Chondrocyte (in vitro differentiated cells): ENCODE measurements around the gene SLAMF9. TPM values are rescaled to one million over a fixed set of nuclear protein-coding genes. Genes with fewer than 3 reads are reported as not detected.

Source experiments
- DNase-seq: peaks from one replicate; pipeline ENCODE4 v3.0.0; 2021; ENCODE audit warnings: mixed read lengths, low spot score
- H3K27ac Mint-ChIP-seq: one replicate; pipeline ENCODE4 v1.8.0; 2021; ENCODE audit warnings: mild to moderate bottlenecking, moderate library complexity, mixed read lengths; ENCODE audit not compliant: unreplicated experiment
- H3K27me3 Mint-ChIP-seq: 2 replicates; pipeline ENCODE4 v1.8.0; 2021; ENCODE audit warnings: low read depth, mixed read lengths
- H3K36me3 Mint-ChIP-seq: 2 replicates; pipeline ENCODE4 v1.8.0; 2021; ENCODE audit warnings: low read depth, mixed read lengths
- H3K4me1 Mint-ChIP-seq: 2 replicates; pipeline ENCODE4 v1.8.0; 2021; ENCODE audit warnings: low read depth, mild to moderate bottlenecking, mixed read lengths
- H3K4me3 Mint-ChIP-seq: one replicate; pipeline ENCODE4 v1.8.0; 2021; ENCODE audit warnings: mild to moderate bottlenecking, moderate library complexity, mixed read lengths; ENCODE audit not compliant: unreplicated experiment
- H3K9me3 Mint-ChIP-seq: 2 replicates; pipeline ENCODE4 v1.8.0; 2021; ENCODE audit warnings: low read depth, mixed read lengths
- total RNA-seq: library from RNA; stranded (reverse); gene quantifications from 3 replicates; pipeline ENCODE4 v1.2.1, GENCODE V29; 2021
- TF ChIP-seq, protein P1 (sequence below): fragments of 200-600 bp; sonication (generic); IDR thresholded peaks from 2 replicates; pipeline ENCODE4 v1.5.0; 2021; ENCODE audit warnings: antibody characterized with exemption, mild to moderate bottlenecking, moderate library complexity

The SLAMF9 gene
- total RNA-seq, 1 donor from 2014 or later: not detected

DNA sequence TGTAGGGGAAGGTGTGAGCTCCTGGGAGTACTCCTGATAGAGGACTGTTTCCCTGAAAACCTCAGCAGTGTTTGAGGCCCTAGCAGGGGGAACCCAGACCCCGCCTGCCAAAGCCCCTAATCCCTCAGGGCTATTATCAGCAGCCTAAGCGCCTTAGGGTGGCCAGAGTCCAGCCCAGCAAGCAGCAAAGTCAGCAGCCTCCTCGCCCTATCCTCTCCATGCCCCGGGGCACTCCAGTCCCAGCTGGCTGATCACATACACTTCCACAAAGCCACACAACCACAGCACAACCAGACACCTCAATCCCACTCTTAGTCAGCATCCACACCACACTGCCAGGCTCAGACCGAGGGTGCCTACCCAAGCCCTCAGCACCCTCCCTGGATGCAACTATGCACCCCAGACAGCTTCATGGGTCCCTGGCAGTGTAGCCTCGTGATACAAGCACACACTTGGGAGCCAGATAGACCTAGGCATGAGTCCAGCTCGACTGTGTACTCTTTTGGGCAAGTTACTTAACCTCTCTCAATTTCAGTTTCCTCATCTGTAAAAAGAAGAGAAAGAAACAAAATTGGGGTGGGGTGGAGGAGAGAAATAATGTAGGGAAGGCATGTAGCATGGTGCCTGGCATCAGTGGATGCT lies 15.7 kb downstream of the SLAMF9 start:
- H3K4me1 Mint-ChIP-seq: no peaks in the 10 kb centered on the region
- peaks cover 33% of the 10 kb centered on the region for H3K27me3 Mint-ChIP-seq

DNA sequence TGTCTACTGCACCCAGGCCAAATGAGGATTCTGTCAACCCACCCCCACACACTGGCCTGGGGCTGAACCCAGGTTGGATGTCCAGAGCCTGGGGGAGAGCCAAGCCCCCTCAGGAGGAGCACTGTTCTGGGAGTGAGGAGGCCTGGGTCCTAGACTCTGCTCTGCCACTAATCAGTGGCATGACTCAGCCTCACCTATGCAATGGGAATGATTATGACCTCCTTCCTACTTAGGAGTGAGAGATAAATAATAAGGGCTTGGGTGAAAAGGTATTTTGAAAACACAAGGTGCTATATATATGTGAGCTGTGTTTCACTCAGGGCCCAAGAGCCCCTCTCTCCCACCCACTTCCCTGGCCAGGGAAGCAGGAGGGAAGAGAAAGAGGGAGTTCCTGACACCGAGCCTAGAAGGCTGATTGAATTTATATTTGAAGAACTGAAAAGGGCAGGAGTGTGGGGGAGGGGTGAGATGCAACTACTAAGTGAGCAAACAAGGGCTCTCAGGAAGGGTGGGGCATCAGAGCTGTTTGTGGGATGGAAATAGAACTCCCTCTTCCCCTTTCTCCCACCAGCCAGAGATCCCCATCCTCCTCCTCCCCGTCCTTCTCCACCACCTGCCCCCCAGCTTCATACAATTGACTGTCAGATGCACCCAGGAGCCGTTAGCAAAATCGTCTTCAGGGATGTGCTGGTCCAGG lies 16.8 kb downstream of the SLAMF9 start:
- Mint-ChIP-seq H3K27me3 (peaks cover 32% of the 10 kb centered on the region), H3K36me3 (no peaks in the 10 kb centered on the region), H3K27ac (no peak overlapping the region), H3K4me1 (no peaks in the 10 kb centered on the region), H3K4me3 (no peak overlapping the region), H3K9me3 (no peaks in the 10 kb centered on the region)
- DNase-seq: peak; percentile 62
- TF ChIP-seq, protein P1, sequence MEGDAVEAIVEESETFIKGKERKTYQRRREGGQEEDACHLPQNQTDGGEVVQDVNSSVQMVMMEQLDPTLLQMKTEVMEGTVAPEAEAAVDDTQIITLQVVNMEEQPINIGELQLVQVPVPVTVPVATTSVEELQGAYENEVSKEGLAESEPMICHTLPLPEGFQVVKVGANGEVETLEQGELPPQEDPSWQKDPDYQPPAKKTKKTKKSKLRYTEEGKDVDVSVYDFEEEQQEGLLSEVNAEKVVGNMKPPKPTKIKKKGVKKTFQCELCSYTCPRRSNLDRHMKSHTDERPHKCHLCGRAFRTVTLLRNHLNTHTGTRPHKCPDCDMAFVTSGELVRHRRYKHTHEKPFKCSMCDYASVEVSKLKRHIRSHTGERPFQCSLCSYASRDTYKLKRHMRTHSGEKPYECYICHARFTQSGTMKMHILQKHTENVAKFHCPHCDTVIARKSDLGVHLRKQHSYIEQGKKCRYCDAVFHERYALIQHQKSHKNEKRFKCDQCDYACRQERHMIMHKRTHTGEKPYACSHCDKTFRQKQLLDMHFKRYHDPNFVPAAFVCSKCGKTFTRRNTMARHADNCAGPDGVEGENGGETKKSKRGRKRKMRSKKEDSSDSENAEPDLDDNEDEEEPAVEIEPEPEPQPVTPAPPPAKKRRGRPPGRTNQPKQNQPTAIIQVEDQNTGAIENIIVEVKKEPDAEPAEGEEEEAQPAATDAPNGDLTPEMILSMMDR: no peak

More for the DNA sequence above, 15.7 kb downstream of the SLAMF9 start:
- no peak for DNase-seq
- H3K27ac Mint-ChIP-seq: no peak overlapping the region
- H3K9me3 Mint-ChIP-seq: no peaks in the 10 kb centered on the region
- H3K4me3 Mint-ChIP-seq: no peak overlapping the region
- H3K36me3 Mint-ChIP-seq: no peaks in the 10 kb centered on the region
- TF ChIP-seq, protein P1: no peak

DNA sequence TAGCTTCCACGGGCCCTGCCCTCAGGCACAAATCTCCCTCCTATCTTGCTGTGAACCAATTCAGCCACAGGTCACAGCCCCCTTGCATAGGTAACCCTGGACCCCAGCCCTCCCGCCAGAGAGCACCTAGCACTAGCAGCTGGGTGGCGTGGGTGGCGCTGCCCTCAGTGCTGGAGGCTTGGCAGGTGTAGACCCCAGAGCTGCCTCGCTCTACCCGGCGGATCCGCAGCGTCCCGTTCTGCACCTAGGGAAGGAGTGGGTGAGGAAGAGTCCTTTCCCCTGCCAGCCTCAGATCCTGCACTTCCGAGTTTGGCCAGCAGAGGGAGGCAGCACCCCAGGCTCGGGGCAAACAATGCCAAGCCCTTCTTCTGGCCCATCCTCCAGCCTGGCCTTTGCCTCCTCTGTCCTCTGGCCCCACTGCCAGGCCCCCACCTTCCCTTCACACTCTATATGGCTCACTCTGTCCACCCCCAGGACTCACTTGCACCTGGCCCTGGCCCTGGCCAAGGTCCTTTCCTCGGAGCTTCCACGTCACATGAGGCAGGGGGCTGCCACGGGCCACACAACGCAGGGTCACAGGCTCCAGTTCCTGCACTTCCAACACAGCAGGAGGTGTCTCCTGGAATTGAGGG lies 17.6 kb downstream of the SLAMF9 start:
- no peak for DNase-seq

DNA sequence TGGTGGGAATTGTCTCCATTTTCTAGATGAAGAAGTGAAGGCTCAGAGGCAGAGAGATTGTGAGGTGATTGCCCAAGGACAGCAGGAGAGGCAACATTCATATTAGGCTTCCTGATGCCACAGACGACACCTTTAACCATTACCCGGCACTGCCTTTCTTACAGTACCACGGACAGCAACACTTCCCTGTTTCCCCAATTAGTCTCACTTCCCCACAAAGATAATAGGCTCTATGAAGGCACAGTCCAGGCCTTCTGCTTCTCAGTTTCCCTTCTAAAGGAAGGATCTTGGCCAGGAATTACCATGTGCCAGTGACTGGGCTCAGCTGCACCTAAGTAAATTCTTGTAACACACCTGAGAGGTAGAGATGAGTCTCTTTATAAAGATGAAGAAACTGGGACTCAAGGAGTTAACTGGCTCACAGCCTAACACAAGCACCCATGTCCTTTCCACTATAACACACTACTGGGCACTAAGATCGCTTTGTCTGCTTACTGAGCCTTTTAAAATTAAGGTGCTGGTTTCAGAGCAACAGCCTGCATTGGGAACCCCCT lies 18.2 kb downstream of the SLAMF9 start:
- Mint-ChIP-seq H3K27me3 (peaks cover 30% of the 10 kb centered on the region), H3K36me3 (no peaks in the 10 kb centered on the region), H3K4me3 (no peak overlapping the region), H3K9me3 (no peaks in the 10 kb centered on the region), H3K4me1 (no peaks in the 10 kb centered on the region), H3K27ac (no peak overlapping the region)
- TF ChIP-seq, protein P1: no peak
- DNase-seq: no peak

More for the DNA sequence above, 17.6 kb downstream of the SLAMF9 start:
- Mint-ChIP-seq H3K36me3 (no peaks in the 10 kb centered on the region), H3K27ac (no peak overlapping the region), H3K4me3 (no peak overlapping the region), H3K4me1 (no peaks in the 10 kb centered on the region), H3K9me3 (no peaks in the 10 kb centered on the region), H3K27me3 (peaks cover 29% of the 10 kb centered on the region)
- TF ChIP-seq, protein P1: peak; percentile 94

DNA sequence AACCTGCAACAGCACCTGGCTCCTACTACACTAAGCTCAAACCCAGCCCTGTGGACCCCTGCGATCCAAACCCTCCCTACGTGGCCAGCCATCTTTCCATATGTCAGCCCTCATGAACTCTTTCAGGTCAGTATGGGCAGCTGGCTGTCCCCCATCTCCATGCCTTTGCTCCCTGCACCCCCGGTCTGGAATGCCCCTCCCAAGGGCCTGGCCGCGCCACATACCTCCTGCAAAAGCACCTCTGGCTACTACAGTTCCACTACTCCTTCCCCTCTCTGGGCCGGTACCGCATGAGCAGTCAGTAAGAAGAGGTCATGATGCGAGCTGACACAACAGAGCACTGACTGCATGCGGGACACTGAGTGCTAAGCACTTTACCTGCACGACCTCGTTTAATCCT lies 18.7 kb downstream of the SLAMF9 start:
- H3K27me3 Mint-ChIP-seq: peaks cover 28% of the 10 kb centered on the region
- H3K36me3 Mint-ChIP-seq: no peaks in the 10 kb centered on the region
- TF ChIP-seq, protein P1: no peak
- H3K9me3 Mint-ChIP-seq: no peaks in the 10 kb centered on the region
- no peaks in the 10 kb centered on the region for H3K4me1 Mint-ChIP-seq
- H3K27ac Mint-ChIP-seq: no peak overlapping the region
- peak; percentile 48 for DNase-seq
- no peak overlapping the region for H3K4me3 Mint-ChIP-seq
